SKM-1 (cell line): ENCODE data around the gene RNF183.

Experiments
- DNase-seq: peaks from one replicate; lab custom pipeline; 2025; ENCODE audit not compliant: unreplicated experiment; lab: John Stamatoyannopoulos, UW

The RNF183 gene, protein sequence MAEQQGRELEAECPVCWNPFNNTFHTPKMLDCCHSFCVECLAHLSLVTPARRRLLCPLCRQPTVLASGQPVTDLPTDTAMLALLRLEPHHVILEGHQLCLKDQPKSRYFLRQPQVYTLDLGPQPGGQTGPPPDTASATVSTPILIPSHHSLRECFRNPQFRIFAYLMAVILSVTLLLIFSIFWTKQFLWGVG

DNA sequence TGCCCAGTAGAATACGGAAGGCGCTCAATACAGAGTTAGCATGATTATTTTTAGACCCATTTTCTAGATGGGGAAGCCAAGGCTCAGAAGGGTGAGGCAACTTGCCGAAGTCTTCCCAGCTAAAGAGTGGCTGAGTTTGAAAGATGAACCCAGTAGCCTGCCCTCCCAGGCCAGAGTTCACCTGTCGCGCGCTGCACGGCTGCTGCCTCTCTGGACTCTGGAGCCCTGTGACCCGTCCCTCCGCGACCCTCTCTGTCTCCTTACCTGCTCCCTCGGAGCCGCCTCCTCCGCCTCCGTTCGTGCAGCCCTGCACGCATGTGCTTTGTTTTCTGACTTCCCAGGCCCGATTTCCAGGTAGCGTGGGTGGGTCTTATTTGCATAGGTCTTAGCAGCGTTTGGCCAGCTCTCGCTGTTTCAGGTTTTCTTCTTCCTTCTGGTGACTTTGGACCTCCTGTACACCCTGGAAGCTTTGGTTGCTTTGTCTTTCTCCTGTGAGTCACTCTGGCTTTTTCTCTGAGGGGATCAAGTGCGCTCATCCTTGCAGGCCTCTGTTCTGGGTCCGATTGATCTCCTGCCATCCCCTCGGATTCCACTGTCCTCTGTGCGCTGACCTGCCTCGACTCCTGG is at the start of gene RNF183:
Gene RNF183 (minus strand): TSS at position 585 of the 627 bp plus-strand sequence. CDS start 5,192 bp downstream, outside the sequence.
- DNase-seq: no peak

DNA sequence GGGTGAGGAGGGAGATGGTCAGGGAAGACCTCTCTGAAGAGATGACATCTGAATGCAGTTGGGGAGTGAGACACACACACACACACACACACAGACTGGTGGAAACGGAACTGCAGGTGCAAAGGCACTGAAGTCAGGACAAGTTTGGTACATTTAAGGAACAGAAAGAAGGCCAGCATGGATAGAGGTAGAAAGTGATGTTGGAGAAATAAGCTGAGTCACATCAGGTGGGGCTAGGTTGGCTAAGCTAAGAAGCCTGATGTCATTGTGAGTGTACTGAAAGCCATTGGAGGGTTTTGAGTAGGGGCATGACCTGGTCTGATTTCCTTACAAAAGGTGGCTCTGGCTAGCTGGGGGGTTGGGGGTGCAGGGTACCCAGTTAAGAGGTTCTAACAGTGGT is 49.2 kb upstream of the RNF183 start:
- no peak for DNase-seq

DNA sequence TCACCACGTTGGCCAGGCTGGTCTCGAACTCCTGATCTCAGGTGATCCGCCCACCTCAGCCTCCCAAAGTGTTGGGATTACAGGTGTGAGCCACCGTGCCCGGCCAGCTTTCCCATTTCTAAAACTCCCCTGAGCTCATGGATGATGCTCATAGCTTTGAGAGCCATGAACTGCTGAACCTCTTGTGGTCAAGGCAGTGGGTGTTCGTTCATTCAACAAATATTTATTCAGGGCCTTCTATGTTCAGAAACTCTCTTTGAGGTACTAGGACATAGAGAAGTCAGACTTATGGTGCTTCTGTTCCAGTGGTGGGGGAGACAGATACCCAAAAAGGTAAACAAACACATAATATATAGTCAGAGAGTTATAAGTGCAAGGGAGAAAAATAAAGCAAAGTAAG is 48.8 kb upstream of the RNF183 start:
- DNase-seq: no peak

DNA sequence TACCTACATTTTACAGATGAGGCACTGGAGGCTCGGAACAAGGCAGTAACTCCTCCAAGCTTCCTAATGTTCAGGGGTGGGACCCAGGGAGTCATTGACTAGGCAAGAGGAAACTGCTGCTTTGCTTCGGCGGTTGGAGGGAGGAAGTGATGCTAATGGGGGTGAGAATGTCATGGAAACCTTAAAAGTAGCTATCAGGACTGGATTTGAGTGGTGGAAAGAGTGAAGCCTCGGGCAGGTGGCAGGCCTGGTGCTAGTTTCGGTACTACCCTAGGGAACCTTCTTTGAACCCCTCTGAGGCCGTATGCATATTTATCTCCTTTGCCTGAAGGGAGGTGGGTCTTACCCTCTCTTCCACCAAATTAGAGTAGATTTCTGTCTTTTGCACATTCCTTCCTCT is 47.8 kb upstream of the RNF183 start:
- DNase-seq: peak; percentile 18

DNA sequence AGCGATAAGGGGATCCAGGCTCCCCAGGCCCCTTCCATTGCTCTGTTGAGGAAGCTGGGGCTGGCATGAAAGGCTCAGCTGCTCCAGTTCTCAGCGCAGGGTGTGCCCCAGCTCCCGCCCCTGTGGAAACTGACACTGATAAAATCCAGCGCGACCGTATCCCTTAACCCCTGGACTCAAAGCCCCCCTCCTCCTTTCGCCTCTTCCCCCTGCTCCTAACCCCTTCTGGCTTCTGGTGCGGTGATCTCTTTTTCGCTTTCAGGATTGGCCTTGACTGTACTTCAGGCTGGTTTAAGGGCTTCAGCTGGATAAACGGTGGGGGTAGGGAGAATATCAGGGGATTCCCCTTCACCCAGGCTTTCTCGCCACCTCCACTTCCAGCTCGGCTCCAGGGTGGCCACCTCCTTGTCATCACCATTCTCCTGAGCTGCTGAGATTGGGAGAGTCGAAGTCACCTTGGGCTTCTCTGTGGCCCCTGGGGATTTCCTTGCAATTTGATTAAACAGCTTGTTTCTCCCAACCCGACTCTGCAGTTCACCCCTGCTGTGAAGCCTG is 47.0 kb upstream of the RNF183 start:
- DNase-seq: no peak

DNA sequence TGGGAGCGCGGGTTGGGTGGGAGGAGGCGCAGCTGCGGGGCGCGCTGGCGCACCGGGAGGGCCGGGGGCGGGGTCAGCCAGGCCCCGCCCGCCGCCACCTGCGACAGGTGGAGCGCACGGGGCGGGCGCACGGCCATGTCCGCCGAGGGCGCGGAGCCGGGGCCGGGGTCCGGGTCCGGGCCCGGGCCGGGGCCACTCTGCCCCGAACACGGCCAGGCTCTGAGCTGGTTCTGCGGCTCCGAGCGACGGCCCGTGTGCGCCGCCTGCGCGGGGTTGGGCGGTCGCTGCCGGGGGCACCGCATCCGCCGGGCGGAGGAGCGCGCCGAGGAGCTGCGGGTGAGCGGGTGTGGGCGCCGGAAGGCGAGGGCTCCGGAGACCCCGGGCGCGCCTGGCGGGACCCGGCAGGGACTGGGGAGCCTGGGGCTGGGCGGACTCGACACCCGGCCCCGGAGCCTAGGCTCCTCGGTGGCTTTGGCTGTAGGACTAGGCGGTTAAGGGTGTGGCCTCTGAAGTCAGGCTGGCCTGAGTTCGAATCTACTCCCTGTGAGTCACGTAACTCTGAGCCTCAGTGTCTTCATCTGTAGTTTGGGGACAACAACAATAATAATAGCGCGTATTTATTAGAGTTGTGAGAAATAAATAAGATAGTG is 46.4 kb upstream of the RNF183 start, which contains the start of gene BSPRY:
Gene BSPRY (plus strand): TSS at position 97 of the 650 bp plus-strand sequence. CDS start 39 bp downstream, at position 136.
- no peak for DNase-seq

DNA sequence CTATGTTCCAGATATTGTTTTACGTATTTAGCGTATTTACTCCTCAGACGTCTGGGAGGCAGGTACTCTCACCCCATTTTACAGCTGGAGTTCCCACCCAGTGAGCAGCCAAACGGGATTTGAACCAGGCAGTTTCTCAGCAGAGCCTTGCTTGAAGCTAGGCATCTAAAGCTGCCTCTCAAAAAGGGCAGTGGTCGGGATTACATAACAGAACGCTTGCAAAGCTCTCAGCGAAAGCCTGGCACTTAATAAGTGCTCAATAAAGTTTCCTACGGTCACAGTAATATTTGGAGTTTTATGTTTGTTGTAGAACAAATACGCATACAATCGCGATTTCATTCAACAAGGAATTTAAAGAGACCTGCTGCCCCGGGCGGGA is 45.9 kb upstream of the RNF183 start:
- DNase-seq: no peak

DNA sequence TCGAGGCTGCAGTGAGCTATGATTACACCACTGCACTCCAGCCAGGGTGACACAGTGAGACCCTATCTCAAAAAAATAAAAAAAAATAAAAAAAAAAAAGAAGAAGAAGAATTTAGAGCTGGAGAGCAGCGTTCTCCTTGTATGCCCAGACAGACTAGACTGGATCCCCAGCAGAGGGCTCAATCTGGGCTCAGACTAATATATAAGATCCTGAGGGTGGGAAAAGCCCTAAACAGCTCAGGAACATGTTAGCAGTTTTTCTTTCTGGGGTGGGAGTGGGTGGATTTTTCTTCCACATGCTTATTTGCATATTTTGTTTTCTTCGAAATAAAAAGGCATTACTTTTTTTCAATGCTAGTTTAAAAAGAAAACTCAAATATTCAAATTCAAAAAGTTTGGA is 45.3 kb upstream of the RNF183 start:
- DNase-seq: no peak

DNA sequence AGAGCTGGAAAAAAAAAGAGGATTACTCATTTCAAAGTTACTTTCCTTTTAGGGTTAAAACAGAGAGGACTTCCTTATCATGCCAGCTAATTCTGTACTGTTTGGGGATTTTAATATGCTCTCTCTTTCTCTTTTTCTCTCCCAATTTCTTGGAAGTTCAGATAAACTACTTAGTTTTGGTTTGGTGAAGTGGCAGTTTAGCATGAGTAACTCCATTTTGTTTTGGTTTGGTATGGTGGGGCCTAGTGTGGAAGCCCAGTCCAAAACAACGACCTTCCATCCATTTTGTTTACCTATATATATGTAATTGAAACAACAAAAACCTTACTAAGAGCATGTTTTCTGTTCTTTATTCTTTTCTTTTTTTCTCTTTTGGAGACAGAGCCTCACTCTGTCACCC is 42.5 kb upstream of the RNF183 start:
- no peak for DNase-seq

DNA sequence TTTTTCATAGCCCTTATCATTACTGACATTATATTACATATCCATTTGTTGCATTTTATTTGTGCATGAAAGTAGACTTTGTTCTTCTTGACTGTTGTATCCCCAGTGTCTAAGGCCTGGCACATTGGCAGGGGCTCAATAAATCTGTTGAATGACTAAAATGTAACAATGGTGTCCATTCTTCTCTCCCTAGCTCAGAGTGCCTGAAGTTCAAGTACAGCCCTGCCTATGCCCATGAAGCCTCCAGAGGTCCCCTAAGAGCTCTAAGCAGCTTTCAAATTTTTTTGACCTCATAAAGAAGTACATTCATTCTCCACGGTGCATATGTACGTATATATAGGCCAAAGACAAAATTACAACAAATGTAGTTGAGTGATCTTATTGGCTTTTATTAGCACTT is 42.0 kb upstream of the RNF183 start:
- DNase-seq: no peak

DNA sequence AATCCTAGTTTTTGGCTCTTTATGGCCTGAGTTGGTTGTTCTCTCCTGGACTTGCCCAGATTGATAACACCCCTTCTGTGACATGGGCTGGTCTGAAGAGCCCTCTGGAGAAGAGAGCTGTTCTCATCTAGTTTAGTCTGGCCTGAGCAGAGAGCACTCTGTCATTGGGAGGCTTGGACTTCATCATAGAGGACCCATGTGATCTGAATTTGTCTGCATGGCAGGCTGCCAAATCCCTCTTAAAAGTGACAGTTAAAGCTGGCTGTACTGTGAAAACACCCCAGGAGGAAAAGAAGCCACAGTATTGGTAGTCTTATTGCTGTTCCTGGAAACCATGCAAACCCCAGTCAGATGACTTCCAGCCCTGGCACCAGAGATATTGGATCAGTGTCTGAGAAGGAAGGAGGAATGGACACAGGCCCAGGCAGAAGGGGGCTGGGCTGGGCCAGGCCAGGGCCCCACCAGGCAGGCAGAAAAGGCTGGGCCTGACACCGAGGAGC is 40.6 kb upstream of the RNF183 start:
- DNase-seq: no peak

DNA sequence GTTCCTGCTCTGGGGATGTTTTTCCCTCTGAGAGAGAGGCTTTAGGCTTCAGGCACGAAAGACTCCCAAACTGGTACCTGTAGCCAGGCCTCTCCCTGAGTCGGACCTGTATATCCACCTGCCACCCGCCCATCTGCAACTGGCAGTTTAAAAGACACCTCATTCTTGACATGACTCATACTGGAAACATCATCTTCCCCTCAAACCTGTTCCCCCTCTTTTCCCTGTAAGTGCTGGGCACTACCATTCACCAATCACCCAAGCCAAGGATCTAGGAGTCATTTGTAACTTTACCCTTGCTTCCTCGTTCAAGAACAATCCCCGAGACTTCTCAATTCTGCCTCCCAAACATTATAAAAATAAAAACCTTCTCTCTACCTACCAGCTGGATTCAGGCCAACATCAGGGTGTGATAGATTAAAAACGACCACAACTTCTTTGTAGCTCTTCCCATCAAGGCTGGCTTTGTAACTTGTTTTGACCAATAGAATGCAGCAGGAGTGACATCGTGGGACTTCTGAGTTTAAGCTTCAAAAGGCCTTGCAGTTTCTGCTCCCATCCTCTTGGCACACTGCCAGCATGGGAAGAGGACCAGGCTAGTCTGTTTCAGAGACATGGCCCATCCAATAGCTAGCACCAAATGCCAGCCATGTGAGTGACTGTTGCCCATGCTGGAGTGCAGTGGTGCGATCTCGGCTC is 38.7 kb upstream of the RNF183 start:
- no peak for DNase-seq

DNA sequence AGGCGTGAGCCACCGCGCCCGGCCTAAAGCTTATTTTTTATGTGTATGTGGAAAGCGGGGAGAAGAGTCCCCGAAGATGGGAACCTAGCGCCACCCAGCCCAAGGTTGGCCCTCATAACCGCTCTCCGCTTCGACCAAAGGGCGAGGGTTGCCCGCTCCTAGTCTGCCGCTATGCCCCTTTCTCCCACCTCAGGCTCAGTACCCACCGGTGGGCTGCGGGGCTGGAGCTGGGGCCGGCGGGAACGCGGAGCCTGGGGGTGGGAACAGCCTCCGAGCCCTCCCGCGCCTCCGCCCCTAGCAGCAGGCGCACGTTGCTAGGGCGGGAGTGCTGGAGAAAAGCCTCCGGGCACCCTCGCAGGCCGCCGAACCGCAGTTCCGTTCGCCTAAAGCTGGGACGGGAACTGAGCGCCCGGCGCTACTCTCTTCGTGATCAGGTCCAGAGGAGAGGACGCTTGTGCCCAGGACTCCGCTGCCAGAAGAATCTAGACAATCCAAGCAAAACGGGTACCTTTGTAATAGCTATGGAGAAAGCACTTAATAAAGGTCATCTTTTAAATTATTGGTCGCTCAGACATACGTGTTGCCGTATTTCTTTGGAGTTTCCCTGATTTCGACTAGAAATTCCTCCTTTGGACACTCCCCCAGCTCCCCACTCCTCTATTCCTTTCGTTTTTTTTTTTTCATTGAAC is 37.0 kb upstream of the RNF183 start, which contains the start of gene WDR31:
Gene WDR31 (minus strand): TSS at position 265 of the 689 bp plus-strand sequence. CDS start 8,253 bp downstream, outside the sequence.
- DNase-seq: no peak

DNA sequence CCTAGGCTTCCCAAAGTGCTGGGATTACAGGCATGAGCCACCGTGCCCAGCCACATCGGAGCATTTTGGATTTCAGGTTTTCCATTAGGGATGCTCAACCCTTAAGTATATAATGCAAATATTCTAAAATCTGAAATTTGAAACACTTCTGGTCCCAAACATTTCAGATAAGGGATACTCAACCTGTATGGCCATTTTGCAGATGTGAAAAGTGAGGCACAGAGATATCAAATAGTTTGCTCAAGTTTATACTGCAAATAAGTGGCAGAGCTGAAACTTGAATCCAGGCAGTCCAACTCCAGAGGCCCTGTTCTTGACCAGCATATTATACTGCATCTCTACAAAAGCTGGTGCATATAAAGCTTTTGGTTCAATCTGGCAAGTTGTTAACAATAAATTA is 34.5 kb upstream of the RNF183 start:
- no peak for DNase-seq

DNA sequence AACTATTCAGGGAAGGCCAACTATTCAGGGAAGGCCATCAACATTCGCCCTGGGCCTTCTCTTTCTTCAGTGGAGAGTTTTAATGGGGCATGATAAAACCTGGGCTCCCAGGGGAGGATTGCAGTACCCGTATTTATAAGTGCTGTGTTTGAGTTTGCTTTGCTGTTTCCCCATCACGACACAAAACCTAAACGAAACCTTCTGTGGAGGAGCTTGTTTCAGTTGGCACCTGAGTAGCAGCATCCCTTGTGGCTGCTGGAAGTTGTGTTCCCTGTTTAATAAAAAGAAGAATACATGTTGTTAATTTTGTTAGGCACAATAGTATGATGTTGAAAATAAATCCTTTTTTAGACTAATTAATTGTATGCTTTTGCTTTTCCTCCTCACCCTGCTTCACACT is 28.6 kb upstream of the RNF183 start:
- DNase-seq: no peak

DNA sequence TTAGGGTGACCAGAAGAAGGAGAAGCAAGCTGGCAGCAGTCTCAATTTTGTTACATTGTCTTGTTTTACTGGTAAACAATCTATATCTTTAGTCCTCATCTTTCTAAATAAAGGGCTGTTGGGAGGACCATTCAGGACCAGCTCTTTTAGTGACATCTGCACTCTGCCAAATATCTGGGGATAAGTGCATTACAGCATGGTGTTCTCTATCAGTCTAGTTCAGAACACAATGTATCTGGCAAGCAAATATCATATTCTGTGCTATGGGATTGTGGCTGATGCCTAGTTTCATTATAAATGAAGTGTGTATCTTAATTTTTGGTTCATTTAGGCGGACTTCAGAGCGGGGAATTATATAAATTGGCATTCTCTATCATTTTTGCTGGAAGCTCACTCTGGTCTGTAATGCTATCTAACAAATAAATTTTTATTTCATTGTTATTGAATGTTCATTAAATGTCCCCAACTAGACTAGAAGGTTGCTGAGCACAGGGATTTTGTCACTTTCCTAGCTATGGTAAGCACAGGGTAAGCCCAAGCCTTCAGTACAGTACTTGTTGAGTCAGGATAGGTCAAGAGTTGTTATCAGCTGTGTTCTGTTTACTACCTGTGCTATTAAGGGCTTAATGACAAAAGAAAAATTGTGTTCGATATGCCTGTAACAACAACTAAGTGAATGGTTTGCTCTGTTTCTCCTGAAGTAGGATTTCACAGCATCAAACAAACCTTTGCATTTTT is 25.0 kb upstream of the RNF183 start:
- DNase-seq: no peak

DNA sequence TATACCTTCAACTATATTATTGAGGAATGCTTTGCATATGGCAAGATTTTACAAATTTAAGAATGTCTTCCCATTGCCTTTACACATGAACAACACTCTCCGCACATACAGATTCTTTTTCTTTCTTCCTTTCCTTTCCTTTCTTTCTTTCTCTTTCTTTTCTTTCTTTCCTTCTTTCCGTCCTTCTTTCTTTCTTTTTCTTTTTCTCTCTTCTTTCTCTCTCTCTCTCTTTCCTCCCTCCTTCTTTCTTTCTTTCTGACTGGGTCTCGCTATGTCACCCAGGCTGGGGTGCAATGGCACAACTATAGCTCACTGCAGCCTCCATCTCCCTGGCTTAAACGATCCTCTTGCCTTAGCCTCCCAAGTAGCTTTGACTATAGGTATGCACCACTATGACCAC is 23.1 kb upstream of the RNF183 start:
- DNase-seq: no peak

DNA sequence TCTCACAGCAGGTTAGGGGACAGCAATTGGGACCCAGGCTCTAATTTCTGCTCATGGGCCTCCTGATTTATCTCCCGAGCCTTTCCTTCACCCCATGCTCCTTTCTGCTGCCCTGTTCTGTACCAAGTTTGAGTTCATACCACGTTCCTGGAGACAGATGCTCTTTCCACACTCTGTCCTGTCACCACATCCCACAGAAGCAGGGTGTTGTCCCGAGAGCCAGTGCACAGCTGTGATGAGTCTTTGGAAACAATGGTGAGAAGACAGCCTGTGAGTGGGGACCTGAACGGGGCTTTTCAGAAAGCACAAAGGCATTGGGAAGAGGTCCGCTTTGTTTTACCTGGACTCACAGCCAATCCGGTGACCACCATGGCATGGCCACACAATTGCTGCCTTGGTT is 19.5 kb upstream of the RNF183 start:
- no peak for DNase-seq

DNA sequence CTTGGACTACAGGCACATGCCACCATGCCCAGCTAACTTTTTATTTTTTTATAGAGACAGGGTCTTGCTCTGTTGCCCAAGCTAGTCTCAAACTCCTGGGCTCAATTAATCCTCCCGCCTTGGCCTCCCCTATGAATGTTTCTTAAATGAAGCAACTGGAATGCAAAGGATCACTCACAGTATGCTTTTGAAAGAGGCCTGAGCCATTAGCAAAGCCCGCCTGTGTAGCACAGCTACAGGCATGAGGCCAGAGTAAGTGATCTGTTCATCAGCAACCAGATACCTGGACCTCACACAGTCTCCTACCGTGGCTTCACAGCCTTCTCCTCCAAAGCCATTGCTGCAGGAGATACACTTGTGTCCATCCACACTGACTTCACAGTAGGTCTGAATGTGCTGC is 16.9 kb upstream of the RNF183 start:
- no peak for DNase-seq

DNA sequence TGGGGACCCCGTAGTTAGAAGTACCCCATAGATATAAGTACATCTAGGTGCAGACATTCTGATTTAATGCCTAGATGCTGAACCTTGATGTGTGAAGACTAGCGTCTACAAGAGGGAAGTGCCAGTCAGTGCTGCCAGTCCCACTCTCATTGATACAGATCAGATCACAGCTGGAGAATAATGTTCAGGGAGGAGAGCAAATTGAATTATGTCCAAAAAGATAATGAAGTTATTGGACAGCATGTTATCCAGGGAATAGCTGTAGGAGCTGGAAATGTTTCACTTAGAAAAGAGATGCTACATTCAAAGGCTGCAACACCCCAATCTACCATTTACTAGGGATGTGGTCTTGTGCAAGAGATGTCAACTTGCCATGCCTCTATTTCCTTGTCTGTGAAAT is 15.9 kb upstream of the RNF183 start:
- no peak for DNase-seq
